Measurements from ENCODE around the gene HTR4. TPM values are rescaled to one million over a fixed set of nuclear protein-coding genes. Genes with fewer than 3 reads are reported as not detected.

Gene HTR4
- total RNA-seq, 1 experiment from 2014 or later: not detected

GRCh38 chr5:148573374-148573773, 81.0 kb downstream of the HTR4 start:
- Histone ChIP-seq H3K27ac (ENCODE audit: low read depth, low read length) (no peak overlapping the region), H3K9me3 (ENCODE audit: control insufficient read depth in 1 of 2, insufficient read depth in 1 of 2, low read depth in 1 of 2, low read length in 2 of 2) (no peaks in the 10 kb centered on the region), H3K4me3 (replicated peaks in 1 of 2; ENCODE audit: low read depth in 1 of 2, low read length in 2 of 2) (no peak overlapping the region), H4K20me1 (ENCODE audit: insufficient read depth) (no peaks in the 10 kb centered on the region), H3K79me2 (ENCODE audit: insufficient read depth, low read length) (no peaks in the 10 kb centered on the region), H3K4me2 (ENCODE audit: low read length) (no peak overlapping the region), H3K9me2 (ENCODE audit: insufficient read depth) (no peaks in the 10 kb centered on the region), H3K9ac (ENCODE audit: low read length) (no peak overlapping the region), H3K36me3 (ENCODE audit: control insufficient read depth in 1 of 2, insufficient read depth in 2 of 2, low read length in 2 of 2) (no peaks in the 10 kb centered on the region), H2AFZ (ENCODE audit: low read depth, low read length, poor library complexity, severe bottlenecking) (no peak overlapping the region), H3K27me3 (ENCODE audit: insufficient read depth, low read length) (peaks cover 12% of the 10 kb centered on the region; the same call in 1 of the 2 replicates), H3K4me1 (ENCODE audit: control insufficient read depth in 1 of 2, insufficient read depth in 2 of 2, low read length in 2 of 2) (no peaks in the 10 kb centered on the region)
- ATAC-seq (no peak), DNase-seq (ENCODE audit: low read depth, low spot score) (no peak)
- RAD21 ChIA-PET (ENCODE audit: low non-redundant PET in 1 of 2, low total read pairs in 2 of 2, uncharacterized antibody in 2 of 2, unreplicated experiment in 2 of 2): no interaction called here
- no TSS peak for BruUV-seq (replicated peaks)
- intact Hi-C loops (cut with micrococcal nuclease): loop anchor here (10.0 kb wide), 1 partner anchor 1321 kb away; no protein-coding TSS in a partner anchor
- POLR2A ChIA-PET: no interaction called here
- CTCF ChIA-PET: no interaction called here
- TF ChIP-seq, protein P1, sequence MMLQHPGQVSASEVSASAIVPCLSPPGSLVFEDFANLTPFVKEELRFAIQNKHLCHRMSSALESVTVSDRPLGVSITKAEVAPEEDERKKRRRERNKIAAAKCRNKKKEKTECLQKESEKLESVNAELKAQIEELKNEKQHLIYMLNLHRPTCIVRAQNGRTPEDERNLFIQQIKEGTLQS (IDR thresholded peaks at IDR 0.05): no peak
- TF ChIP-seq CBX3 (IDR thresholded peaks at IDR 0.05; ENCODE audit: low read depth) (no peak), SP1 (IDR thresholded peaks at IDR 0.05; ENCODE audit: low read depth) (no peak), SIN3A (IDR thresholded peaks at IDR 0.05; ENCODE audit: low read depth) (no peak)
- TF ChIP-seq, protein P2, sequence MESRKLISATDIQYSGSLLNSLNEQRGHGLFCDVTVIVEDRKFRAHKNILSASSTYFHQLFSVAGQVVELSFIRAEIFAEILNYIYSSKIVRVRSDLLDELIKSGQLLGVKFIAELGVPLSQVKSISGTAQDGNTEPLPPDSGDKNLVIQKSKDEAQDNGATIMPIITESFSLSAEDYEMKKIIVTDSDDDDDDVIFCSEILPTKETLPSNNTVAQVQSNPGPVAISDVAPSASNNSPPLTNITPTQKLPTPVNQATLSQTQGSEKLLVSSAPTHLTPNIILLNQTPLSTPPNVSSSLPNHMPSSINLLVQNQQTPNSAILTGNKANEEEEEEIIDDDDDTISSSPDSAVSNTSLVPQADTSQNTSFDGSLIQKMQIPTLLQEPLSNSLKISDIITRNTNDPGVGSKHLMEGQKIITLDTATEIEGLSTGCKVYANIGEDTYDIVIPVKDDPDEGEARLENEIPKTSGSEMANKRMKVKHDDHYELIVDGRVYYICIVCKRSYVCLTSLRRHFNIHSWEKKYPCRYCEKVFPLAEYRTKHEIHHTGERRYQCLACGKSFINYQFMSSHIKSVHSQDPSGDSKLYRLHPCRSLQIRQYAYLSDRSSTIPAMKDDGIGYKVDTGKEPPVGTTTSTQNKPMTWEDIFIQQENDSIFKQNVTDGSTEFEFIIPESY (IDR thresholded peaks at IDR 0.05; ENCODE audit: extremely low read depth, insufficient replicate concordance, low read length): no peak

- Histone ChIP-seq H3K9ac (ENCODE audit: low read length) (no peak overlapping the region), H3K36me3 (ENCODE audit: control insufficient read depth in 1 of 2, insufficient read depth in 2 of 2, low read length in 2 of 2) (no peaks in the 10 kb centered on the region), H3K4me3 (replicated peaks in 1 of 2; ENCODE audit: low read depth in 1 of 2, low read length in 2 of 2) (no peak overlapping the region), H3K27ac (ENCODE audit: low read depth, low read length) (no peak overlapping the region), H3K4me2 (ENCODE audit: low read length) (no peak overlapping the region), H2AFZ (ENCODE audit: low read depth, low read length, poor library complexity, severe bottlenecking) (no peak overlapping the region), H3K9me3 (ENCODE audit: control insufficient read depth in 1 of 2, insufficient read depth in 1 of 2, low read depth in 1 of 2, low read length in 2 of 2) (no peaks in the 10 kb centered on the region), H3K79me2 (ENCODE audit: insufficient read depth, low read length) (no peaks in the 10 kb centered on the region), H4K20me1 (ENCODE audit: insufficient read depth) (no peaks in the 10 kb centered on the region), H3K9me2 (ENCODE audit: insufficient read depth) (no peaks in the 10 kb centered on the region), H3K4me1 (ENCODE audit: control insufficient read depth in 1 of 2, insufficient read depth in 2 of 2, low read length in 2 of 2) (no peaks in the 10 kb centered on the region), H3K27me3 (ENCODE audit: insufficient read depth, low read length) (peaks cover 21% of the 10 kb centered on the region)
- no TSS peak for BruUV-seq (replicated peaks)
- TF ChIP-seq EZH2phosphoT487 (IDR thresholded peaks at IDR 0.05; ENCODE audit: borderline replicate concordance): no peak
- CTCF ChIA-PET: no interaction called here
- intact Hi-C loops (cut with micrococcal nuclease): loop anchor here (10.0 kb wide), 1 partner anchor 1325 kb away; no protein-coding TSS in a partner anchor
- RAD21 ChIA-PET (ENCODE audit: low non-redundant PET in 1 of 2, low total read pairs in 2 of 2, uncharacterized antibody in 2 of 2, unreplicated experiment in 2 of 2): no interaction called here
- DNase-seq (ENCODE audit: low read depth, low spot score): no peak
- no peak for ATAC-seq
- POLR2A ChIA-PET: no interaction called here
These were observed 84.4 kb downstream of the HTR4 start for GRCh38 chr5:148569948-148570347.
